Ecto neural progenitor cell (in vitro differentiated cells): ENCODE data around the gene EEPD1.

Experiments
- DNase-seq: peaks from one replicate; pipeline ENCODE4 v3.0.0-alpha.2; 2018; ENCODE audit warnings: low spot score

The EEPD1 gene

GRCh38 chr7:36191292-36191920, 38.4 kb downstream of the EEPD1 start:
- DNase-seq, result no peak

GRCh38 chr7:36192053-36192824, 39.2 kb downstream of the EEPD1 start:
- DNase-seq, result no peak

GRCh38 chr7:36192877-36193276, 39.8 kb downstream of the EEPD1 start:
- no peak for DNase-seq

DNA sequence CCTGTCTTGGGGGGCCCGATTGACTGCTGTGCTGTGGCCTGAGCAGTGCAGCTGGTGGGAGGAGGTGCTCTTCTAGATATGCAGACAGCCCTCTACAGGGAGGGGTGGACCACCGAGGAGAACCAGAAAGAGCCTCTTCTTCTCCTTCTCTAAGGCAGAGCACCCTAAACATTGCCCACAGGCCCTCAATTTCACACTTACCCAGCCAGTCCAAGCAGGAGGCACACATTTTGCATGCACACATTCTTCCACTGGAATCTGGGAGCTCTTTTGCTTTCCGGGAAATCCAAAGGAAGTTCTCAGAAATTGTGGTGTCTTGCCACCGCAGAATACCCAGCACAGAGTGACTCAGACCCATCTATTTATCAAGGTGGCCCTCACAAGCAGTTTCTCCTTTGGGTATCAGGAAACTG, 45.8 kb downstream of the EEPD1 start:
- DNase-seq, result no peak

DNA sequence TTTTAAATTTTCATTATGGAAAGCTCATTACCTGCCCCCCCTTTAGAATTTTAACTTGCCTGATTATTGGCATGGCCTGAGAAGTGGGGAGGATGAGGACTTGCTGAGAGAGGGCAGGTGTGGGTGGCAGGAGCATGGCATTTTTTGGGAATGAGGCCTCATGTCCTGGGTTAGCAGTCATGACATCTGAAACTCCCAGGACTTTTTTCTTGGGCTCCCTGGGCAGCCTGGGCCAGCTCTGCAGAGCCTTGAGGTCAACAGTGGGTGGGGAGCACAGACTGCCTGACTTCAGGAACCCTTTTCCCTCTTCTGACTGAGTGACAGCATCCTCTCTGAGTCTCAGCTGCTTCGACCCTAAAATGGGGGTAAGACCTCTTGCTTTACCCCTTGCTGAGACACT, 46.3 kb downstream of the EEPD1 start:
- DNase-seq, result no peak

DNA sequence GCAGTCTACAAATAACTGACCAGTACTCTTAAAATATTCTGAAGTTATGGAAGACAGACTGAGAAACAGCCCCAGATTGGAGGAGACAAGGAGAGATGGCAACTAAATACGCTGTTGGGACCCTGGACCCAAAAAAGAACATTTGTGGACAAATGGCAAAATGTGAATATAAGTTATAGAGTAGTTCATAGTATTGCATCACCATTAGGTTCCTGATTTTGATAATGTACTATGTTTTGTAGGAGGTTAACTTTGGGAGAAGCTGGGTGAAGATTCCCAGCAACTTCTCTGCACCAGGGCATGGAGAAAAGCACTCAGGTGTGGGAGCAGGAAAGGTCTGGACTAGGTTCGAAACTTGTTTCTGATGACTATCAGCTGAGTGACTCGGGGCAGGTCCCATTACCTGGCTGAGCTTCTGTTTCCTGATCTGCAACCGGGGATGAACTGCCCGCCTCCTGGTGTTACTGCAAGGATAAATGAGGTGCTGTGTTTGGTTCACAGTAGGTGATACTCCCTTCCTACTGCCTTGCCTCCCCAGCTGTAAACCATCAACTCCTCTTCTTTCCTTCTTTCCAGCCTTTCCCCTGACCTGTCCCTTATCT, 48.2 kb downstream of the EEPD1 start:
- no peak for DNase-seq

DNA sequence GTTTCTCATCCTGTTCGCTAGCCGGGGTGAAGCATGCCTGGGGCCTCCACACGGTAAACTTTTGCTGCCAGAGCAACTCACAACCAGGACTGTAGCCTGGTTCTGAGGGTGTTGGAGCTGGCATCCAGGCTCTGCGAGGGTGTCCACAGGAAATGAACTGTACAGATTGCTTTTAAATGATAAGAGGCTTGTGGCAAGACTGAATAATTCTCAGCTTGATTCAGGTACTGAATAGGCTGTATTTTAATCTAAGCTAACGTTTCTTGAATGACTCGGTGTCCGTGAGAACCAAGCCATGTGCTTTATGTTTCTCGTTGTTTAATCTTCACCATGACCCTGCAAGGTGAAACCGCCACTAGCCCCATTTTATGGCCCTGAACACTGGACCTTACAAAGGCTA, 49.3 kb downstream of the EEPD1 start:
- DNase-seq, result no peak

DNA sequence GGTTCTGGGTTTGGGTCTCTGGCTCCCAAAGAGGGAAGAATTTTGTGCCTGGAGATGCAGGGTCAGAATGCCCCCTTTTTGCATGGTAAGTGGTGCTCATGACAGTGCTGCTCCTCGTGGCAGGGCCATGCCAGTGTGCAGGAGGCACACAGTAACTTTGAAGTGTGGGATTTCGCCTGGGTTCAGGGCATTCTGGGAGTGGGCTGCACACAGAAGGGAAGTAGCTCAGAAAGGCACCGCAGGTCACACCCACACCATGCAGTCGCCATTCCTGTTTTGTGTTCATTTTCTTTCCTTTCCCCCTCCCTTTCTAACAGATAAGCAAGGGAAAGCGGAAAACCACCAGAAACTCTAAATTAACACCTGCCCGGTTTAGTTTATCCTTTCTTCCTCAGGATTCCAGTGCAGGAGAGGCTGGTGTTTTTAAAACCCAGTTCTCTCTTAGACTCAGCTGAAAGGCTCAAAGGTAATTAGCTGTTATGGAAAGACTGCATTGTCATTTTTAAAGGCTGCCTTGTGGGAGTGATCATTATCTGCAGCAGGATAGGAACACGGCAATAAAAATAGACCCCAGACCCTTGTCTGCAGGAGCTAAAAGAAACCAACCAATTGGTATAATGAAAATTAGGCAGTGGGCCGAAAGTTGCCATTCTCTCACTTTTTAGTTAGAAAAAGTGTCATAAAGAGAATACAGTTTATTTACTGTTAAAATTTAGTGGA, 50.2 kb downstream of the EEPD1 start:
- no peak for DNase-seq

- no peak for DNase-seq
These were observed 51.1 kb downstream of the EEPD1 start for GRCh38 chr7:36204044-36204663.

DNA sequence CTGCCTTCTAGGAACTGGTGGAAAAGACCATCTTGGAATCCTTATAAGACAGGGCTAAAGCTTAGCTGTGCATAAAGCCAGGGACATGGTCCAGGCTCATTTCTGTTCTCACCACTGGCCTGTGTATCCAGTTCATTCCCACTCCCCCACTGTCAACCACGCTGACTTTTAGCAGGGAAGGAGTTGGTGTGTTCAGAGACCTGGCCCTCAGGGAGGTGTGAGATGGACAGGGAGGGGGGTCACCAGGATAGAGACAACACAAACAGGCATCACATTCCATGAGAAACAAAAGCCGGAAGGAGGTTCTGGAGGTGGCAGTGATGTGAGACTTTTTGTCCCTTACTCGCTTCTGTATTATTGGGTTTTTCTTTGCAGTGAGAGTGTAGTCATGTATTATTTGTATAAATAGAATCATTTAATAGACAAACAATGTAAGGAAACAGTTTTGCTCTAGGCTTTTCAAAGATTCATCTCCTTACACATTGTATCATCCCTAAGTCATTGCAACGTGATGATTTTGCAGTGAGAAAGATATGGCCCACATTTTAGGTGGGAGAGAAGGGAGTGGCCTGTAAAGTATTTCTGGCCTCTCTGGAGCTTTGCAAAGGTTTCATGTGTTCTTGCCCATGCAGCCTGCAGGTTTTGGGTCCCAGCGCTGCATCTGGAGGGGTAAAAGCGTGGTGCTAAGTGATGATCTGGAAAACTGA, 52.0 kb downstream of the EEPD1 start:
- DNase-seq, result no peak

- no peak for DNase-seq
These were observed 52.7 kb downstream of the EEPD1 start for GRCh38 chr7:36205803-36206202.

- no peak for DNase-seq
These were observed 54.6 kb downstream of the EEPD1 start for GRCh38 chr7:36207451-36208291.

- no peak for DNase-seq
These were observed 55.4 kb downstream of the EEPD1 start for GRCh38 chr7:36208426-36208825.

GRCh38 chr7:36208997-36209813, 56.2 kb downstream of the EEPD1 start:
- no peak for DNase-seq

DNA sequence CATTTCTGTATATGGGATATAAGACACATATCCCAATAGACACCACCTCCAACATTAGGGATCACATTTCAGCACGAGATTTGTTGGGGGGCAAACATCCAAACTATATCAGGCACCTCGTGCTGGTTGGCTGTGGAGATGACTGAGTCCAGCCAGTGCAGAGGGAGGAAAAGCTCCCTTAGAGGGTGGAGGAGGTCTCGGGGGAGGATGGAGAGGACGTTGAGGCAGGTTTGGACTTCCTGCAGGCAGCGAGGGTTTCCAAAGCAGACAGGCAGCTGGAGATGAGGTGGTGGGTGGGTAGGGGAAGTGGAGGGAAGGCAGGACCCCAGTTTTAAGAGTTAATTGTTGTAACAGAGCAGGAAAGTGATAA, 56.7 kb downstream of the EEPD1 start:
- DNase-seq, result no peak

GRCh38 chr7:36210291-36210922, 57.4 kb downstream of the EEPD1 start:
- DNase-seq, result no peak

DNA sequence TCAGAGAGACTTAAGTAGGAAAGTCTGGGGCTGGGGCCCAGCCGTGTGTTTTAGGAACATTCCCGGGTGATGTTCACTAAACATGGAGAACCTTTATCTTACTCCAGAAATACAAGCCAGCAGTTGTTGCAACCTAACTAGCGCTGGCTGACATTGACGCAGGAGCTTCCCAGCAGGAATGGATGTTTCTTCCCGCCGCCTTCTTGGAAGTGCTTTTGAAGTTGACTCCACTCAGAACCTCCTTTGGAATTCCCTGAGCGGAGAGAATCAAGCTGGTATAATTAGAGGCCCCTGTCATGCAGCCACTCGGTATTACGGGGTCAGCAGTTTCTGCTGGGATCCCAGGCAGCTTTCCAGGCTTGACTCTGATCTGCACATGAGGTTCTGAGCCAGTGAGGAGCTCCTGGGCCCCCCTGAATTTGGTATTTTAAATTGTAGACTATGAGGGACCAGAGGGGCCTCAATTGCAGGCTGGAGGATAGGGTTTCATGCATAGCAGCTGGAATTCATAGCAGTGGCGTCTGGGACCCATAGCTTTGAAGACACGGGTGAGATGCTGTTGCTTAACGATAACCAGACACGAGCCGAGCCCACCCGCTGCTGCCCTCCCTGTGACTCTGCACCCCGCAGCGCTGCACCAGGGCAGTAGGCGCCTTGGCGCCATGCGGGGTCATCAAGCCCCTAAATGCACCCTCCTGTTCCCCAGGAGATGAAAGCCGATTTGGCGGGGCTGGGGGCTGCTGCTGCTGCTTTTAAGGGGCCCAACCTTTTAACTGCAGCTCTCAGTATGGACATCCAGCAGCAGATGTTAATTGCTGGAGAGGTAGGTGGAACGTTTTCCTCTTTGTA, 61.8 kb downstream of the EEPD1 start:
- no peak for DNase-seq

GRCh38 chr7:36215457-36215765, 62.4 kb downstream of the EEPD1 start:
- DNase-seq, result no peak
